ENCODE measurements around the gene HNF1B.

The HNF1B gene

GRCh38 chr17:37750768-37751475 lies 6.1 kb upstream of the HNF1B start:
- no peak overlapping the region for H3K27ac ChIP-seq (ENCODE audit: insufficient read depth in 1 of 2, low read depth in 1 of 2, low read length in 2 of 2, poor library complexity in 1 of 2, severe bottlenecking in 2 of 2)
- no peaks in the 10 kb centered on the region for H3K36me3 ChIP-seq (ENCODE audit: control insufficient read depth in 4 of 4, insufficient read depth in 4 of 4, low read length in 3 of 4)
- H3K27me3 ChIP-seq (replicated peaks in 2 of 5; ENCODE audit: control insufficient read depth in 4 of 5, insufficient read depth in 5 of 5, low read length in 4 of 5), result peaks cover 5 to 26% (median 14%) of the 10 kb centered on the region in 5 experiments
- peak in 2 of 3 donors; percentile 45 to 52 for DNase-seq
- no peak overlapping the region for H3K4me3 ChIP-seq (ENCODE audit: control insufficient read depth in 1 of 7, extremely low read depth in 1 of 7, insufficient read depth in 4 of 7, low read depth in 2 of 7, low read length in 6 of 7)
- H3K9me3 ChIP-seq (ENCODE audit: control extremely low read depth in 1 of 5, control insufficient read depth in 4 of 5, insufficient read depth in 2 of 5, low read depth in 1 of 5, low read length in 4 of 5), result no peaks in the 10 kb centered on the region
- ChIA-PET CTCF (interaction anchor here (0.9 to 1.3 kb wide), 2 partner anchors 14 kb away, joined by 3 to 4 read pairs; no protein-coding TSS in a partner anchor), POLR2A (no interaction called here)
- peaks cover 0 to 6% (median 0%) of the 10 kb centered on the region in 4 experiments for H3K4me1 ChIP-seq (ENCODE audit: control extremely low read depth in 1 of 4, control insufficient read depth in 4 of 4, insufficient read depth in 4 of 4, low read length in 3 of 4)
- 92% methylated on average over 5 of the region's 10 CpGs for WGBS (ENCODE audit: insufficient coverage)

- ChIA-PET CTCF (interaction anchor here (1.3 kb wide), 1 partner anchor 13 kb away, joined by 3 read pairs; no protein-coding TSS in a partner anchor), POLR2A (no interaction called here)
- no peak overlapping the region for H3K4me3 ChIP-seq (ENCODE audit: control insufficient read depth in 1 of 7, extremely low read depth in 1 of 7, insufficient read depth in 4 of 7, low read depth in 2 of 7, low read length in 6 of 7)
- H3K27ac ChIP-seq (ENCODE audit: insufficient read depth in 1 of 2, low read depth in 1 of 2, low read length in 2 of 2, poor library complexity in 1 of 2, severe bottlenecking in 2 of 2), result no peak overlapping the region
- no peaks in the 10 kb centered on the region for H3K9me3 ChIP-seq (ENCODE audit: control extremely low read depth in 1 of 5, control insufficient read depth in 4 of 5, insufficient read depth in 2 of 5, low read depth in 1 of 5, low read length in 4 of 5)
- DNase-seq, result no peak
- peaks cover 5 to 32% (median 20%) of the 10 kb centered on the region in 5 experiments for H3K27me3 ChIP-seq (replicated peaks in 2 of 5; ENCODE audit: control insufficient read depth in 4 of 5, insufficient read depth in 5 of 5, low read length in 4 of 5)
- H3K36me3 ChIP-seq (ENCODE audit: control insufficient read depth in 4 of 4, insufficient read depth in 4 of 4, low read length in 3 of 4), result no peaks in the 10 kb centered on the region
- H3K4me1 ChIP-seq (ENCODE audit: control extremely low read depth in 1 of 4, control insufficient read depth in 4 of 4, insufficient read depth in 4 of 4, low read length in 3 of 4), result peaks cover 0 to 8% (median 3%) of the 10 kb centered on the region in 4 experiments
- WGBS (ENCODE audit: insufficient coverage), result 100% methylated on average over 2 of the region's 5 CpGs
Measured at GRCh38 chr17:37750292-37750691, 5.4 kb upstream of the HNF1B start.

- H3K4me1 ChIP-seq (ENCODE audit: control extremely low read depth in 1 of 4, control insufficient read depth in 4 of 4, insufficient read depth in 4 of 4, low read length in 3 of 4), result peaks cover 0 to 39% (median 29%) of the 10 kb centered on the region in 4 experiments
- DNase-seq, result no peak
- H3K9me3 ChIP-seq (ENCODE audit: control extremely low read depth in 1 of 5, control insufficient read depth in 4 of 5, insufficient read depth in 2 of 5, low read depth in 1 of 5, low read length in 4 of 5), result no peaks in the 10 kb centered on the region
- WGBS (ENCODE audit: insufficient coverage), result 93% methylated on average over 2 of the region's 2 CpGs
- no peak overlapping the region for H3K27ac ChIP-seq (ENCODE audit: insufficient read depth in 1 of 2, low read depth in 1 of 2, low read length in 2 of 2, poor library complexity in 1 of 2, severe bottlenecking in 2 of 2)
- POLR2A ChIA-PET, result no interaction called here
- CTCF ChIA-PET, result interaction anchor here (0.7 to 1.7 kb wide), 5 partner anchors 10 to 69 kb away, joined by 3 to 7 read pairs (median 3); no protein-coding TSS in a partner anchor
- peaks cover 5 to 63% (median 39%) of the 10 kb centered on the region in 5 experiments for H3K27me3 ChIP-seq (replicated peaks in 2 of 5; ENCODE audit: control insufficient read depth in 4 of 5, insufficient read depth in 5 of 5, low read length in 4 of 5)
- no peaks in the 10 kb centered on the region for H3K36me3 ChIP-seq (ENCODE audit: control insufficient read depth in 4 of 4, insufficient read depth in 4 of 4, low read length in 3 of 4)
- H3K4me3 ChIP-seq (ENCODE audit: control insufficient read depth in 1 of 7, extremely low read depth in 1 of 7, insufficient read depth in 4 of 7, low read depth in 2 of 7, low read length in 6 of 7), result no peak overlapping the region
Measured at GRCh38 chr17:37747222-37747621, 2.4 kb upstream of the HNF1B start.

- H3K4me1 ChIP-seq (ENCODE audit: control extremely low read depth in 1 of 4, control insufficient read depth in 4 of 4, insufficient read depth in 4 of 4, low read length in 3 of 4), result peaks cover 2 to 45% (median 34%) of the 10 kb centered on the region in 4 experiments
- DNase-seq, result no peak
- no peaks in the 10 kb centered on the region for H3K9me3 ChIP-seq (ENCODE audit: control extremely low read depth in 1 of 5, control insufficient read depth in 4 of 5, insufficient read depth in 2 of 5, low read depth in 1 of 5, low read length in 4 of 5)
- no peak overlapping the region for H3K4me3 ChIP-seq (ENCODE audit: control insufficient read depth in 1 of 7, extremely low read depth in 1 of 7, insufficient read depth in 4 of 7, low read depth in 2 of 7, low read length in 6 of 7)
- H3K27me3 ChIP-seq (replicated peaks in 2 of 5; ENCODE audit: control insufficient read depth in 4 of 5, insufficient read depth in 5 of 5, low read length in 4 of 5), result peaks cover 5 to 69% (median 41%) of the 10 kb centered on the region in 5 experiments
- WGBS (ENCODE audit: insufficient coverage), result 92% methylated on average over 2 of the region's 2 CpGs
- ChIA-PET CTCF (interaction anchor here (1.2 to 1.7 kb wide), 4 partner anchors 9 to 70 kb away, joined by 3 to 7 read pairs (median 4); no protein-coding TSS in a partner anchor), POLR2A (no interaction called here)
- no peaks in the 10 kb centered on the region for H3K36me3 ChIP-seq (ENCODE audit: control insufficient read depth in 4 of 4, insufficient read depth in 4 of 4, low read length in 3 of 4)
- no peak overlapping the region for H3K27ac ChIP-seq (ENCODE audit: insufficient read depth in 1 of 2, low read depth in 1 of 2, low read length in 2 of 2, poor library complexity in 1 of 2, severe bottlenecking in 2 of 2)
Measured at GRCh38 chr17:37746617-37747016, 1.8 kb upstream of the HNF1B start.

GRCh38 chr17:37745801-37746426 lies 1.1 kb upstream of the HNF1B start:
- POLR2A ChIA-PET, result no interaction called here
- 24% methylated on average over 13 of the region's 20 CpGs for WGBS (ENCODE audit: insufficient coverage)
- H3K4me1 ChIP-seq (ENCODE audit: control extremely low read depth in 1 of 4, control insufficient read depth in 4 of 4, insufficient read depth in 4 of 4, low read length in 3 of 4), result peaks cover 3 to 43% (median 34%) of the 10 kb centered on the region in 4 experiments

GRCh38 chr17:37744633-37744927 lies 279 bp downstream of the HNF1B start:
- WGBS (ENCODE audit: insufficient coverage), result under 1% methylated on average over 18 of the region's 21 CpGs
- H3K4me1 ChIP-seq (ENCODE audit: control extremely low read depth in 1 of 4, control insufficient read depth in 4 of 4, insufficient read depth in 4 of 4, low read length in 3 of 4), result peaks cover 3 to 40% (median 34%) of the 10 kb centered on the region in 4 experiments
- no peak overlapping the region for H3K27ac ChIP-seq (ENCODE audit: insufficient read depth in 1 of 2, low read depth in 1 of 2, low read length in 2 of 2, poor library complexity in 1 of 2, severe bottlenecking in 2 of 2)
- CTCF ChIA-PET, result interaction anchor here (1.0 to 1.5 kb wide), 3 partner anchors 10 to 26 kb away, joined by 3 to 6 read pairs (median 4); no protein-coding TSS in a partner anchor
- no peak for DNase-seq
- H3K9me3 ChIP-seq (ENCODE audit: control extremely low read depth in 1 of 5, control insufficient read depth in 4 of 5, insufficient read depth in 2 of 5, low read depth in 1 of 5, low read length in 4 of 5), result no peaks in the 10 kb centered on the region
- peaks cover 6 to 89% (median 50%) of the 10 kb centered on the region in 5 experiments for H3K27me3 ChIP-seq (replicated peaks in 2 of 5; ENCODE audit: control insufficient read depth in 4 of 5, insufficient read depth in 5 of 5, low read length in 4 of 5)
- H3K4me3 ChIP-seq (ENCODE audit: control insufficient read depth in 1 of 7, extremely low read depth in 1 of 7, insufficient read depth in 4 of 7, low read depth in 2 of 7, low read length in 6 of 7), result peak overlapping the region in 1 of 7 experiments; percentile 51
- POLR2A ChIA-PET, result no interaction called here
- H3K36me3 ChIP-seq (ENCODE audit: control insufficient read depth in 4 of 4, insufficient read depth in 4 of 4, low read length in 3 of 4), result no peaks in the 10 kb centered on the region

More at GRCh38 chr17:37745801-37746426, 1.1 kb upstream of the HNF1B start:
- CTCF ChIA-PET, result interaction anchor here (0.6 to 1.7 kb wide), 4 partner anchors 9 to 70 kb away, joined by 3 to 7 read pairs (median 4); no protein-coding TSS in a partner anchor
- peaks cover 5 to 76% (median 44%) of the 10 kb centered on the region in 5 experiments for H3K27me3 ChIP-seq (replicated peaks in 2 of 5; ENCODE audit: control insufficient read depth in 4 of 5, insufficient read depth in 5 of 5, low read length in 4 of 5)
- H3K9me3 ChIP-seq (ENCODE audit: control extremely low read depth in 1 of 5, control insufficient read depth in 4 of 5, insufficient read depth in 2 of 5, low read depth in 1 of 5, low read length in 4 of 5), result no peaks in the 10 kb centered on the region
- no peaks in the 10 kb centered on the region for H3K36me3 ChIP-seq (ENCODE audit: control insufficient read depth in 4 of 4, insufficient read depth in 4 of 4, low read length in 3 of 4)
- DNase-seq, result no peak
- no peak overlapping the region for H3K27ac ChIP-seq (ENCODE audit: insufficient read depth in 1 of 2, low read depth in 1 of 2, low read length in 2 of 2, poor library complexity in 1 of 2, severe bottlenecking in 2 of 2)
- no peak overlapping the region for H3K4me3 ChIP-seq (ENCODE audit: control insufficient read depth in 1 of 7, extremely low read depth in 1 of 7, insufficient read depth in 4 of 7, low read depth in 2 of 7, low read length in 6 of 7)
